ENCODE data around the gene FOS. TPM values are rescaled to one million over a fixed set of nuclear protein-coding genes. Genes with fewer than 3 reads are reported as not detected.

FOS gene
- polyA plus RNA-seq, 1 donor from 2014 or later: 296 TPM

DNA sequence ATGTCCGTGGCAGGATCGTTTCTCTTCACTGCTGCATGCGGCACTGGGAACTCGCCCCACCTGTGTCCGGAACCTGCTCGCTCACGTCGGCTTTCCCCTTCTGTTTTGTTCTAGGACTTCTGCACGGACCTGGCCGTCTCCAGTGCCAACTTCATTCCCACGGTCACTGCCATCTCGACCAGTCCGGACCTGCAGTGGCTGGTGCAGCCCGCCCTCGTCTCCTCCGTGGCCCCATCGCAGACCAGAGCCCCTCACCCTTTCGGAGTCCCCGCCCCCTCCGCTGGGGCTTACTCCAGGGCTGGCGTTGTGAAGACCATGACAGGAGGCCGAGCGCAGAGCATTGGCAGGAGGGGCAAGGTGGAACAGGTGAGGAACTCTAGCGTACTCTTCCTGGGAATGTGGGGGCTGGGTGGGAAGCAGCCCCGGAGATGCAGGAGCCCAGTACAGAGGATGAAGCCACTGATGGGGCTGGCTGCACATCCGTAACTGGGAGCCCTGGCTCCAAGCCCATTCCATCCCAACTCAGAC lies 1.2 kb downstream of the FOS start:
- Histone ChIP-seq H3F3A (ENCODE audit: insufficient read depth, low read length, poor library complexity, severe bottlenecking) (peaks cover 4% of the 10 kb centered on the region), H3K27ac (ENCODE audit: low read length) (peak overlapping the region; percentile 92), H3K4me3 (ENCODE audit: low read length) (peak overlapping the region; percentile 91), H3K9me2 (ENCODE audit: insufficient read depth, low read length) (no peaks in the 10 kb centered on the region), H3K27me3 (ENCODE audit: insufficient read depth, low read depth, low read length) (peaks cover 15% of the 10 kb centered on the region), H2AFZ (ENCODE audit: low read depth, low read length) (no peak overlapping the region), H3K4me2 (ENCODE audit: low read length) (peak overlapping the region; percentile 91), H4K20me1 (ENCODE audit: insufficient read depth) (no peaks in the 10 kb centered on the region), H3K9me3 (ENCODE audit: low read length) (no peaks in the 10 kb centered on the region), H3K36me3 (ENCODE audit: insufficient read depth, low read length) (no peaks in the 10 kb centered on the region), H3K9ac (ENCODE audit: low read length) (peak overlapping the region; percentile 100), H3K79me2 (replicated peaks; ENCODE audit: insufficient read depth, low read length) (no peaks in the 10 kb centered on the region)
- TF ChIP-seq SMC3 (conservative IDR thresholded peaks at IDR 0.05; ENCODE audit: poor library complexity): peak; percentile 5
- no peak for TF ChIP-seq POLR2AphosphoS5 (IDR thresholded peaks at IDR 0.05)

GRCh38 chr14:75280291-75280830 lies 1.7 kb downstream of the FOS start:
- no peaks in the 10 kb centered on the region for H3K36me3 ChIP-seq (ENCODE audit: insufficient read depth, low read length)
- H3K79me2 ChIP-seq (replicated peaks; ENCODE audit: insufficient read depth, low read length): no peaks in the 10 kb centered on the region
- H3K4me3 ChIP-seq (ENCODE audit: low read length): peak overlapping the region; percentile 91
- no peaks in the 10 kb centered on the region for H3K9me3 ChIP-seq (ENCODE audit: low read length)
- peaks cover 15% of the 10 kb centered on the region for H3K27me3 ChIP-seq (ENCODE audit: insufficient read depth, low read depth, low read length)
- H4K20me1 ChIP-seq (ENCODE audit: insufficient read depth): no peaks in the 10 kb centered on the region
- no peak for TF ChIP-seq TAF1 (IDR thresholded peaks at IDR 0.05; ENCODE audit: low read depth)
- no peak for TF ChIP-seq MXI1 (conservative IDR thresholded peaks at IDR 0.05; ENCODE audit: poor library complexity, severe bottlenecking)
- no peak for TF ChIP-seq SMC3 (conservative IDR thresholded peaks at IDR 0.05; ENCODE audit: poor library complexity)
- no peak for TF ChIP-seq REST (IDR thresholded peaks at IDR 0.05; ENCODE audit: borderline replicate concordance)
- no peaks in the 10 kb centered on the region for H3K9me2 ChIP-seq (ENCODE audit: insufficient read depth, low read length)
- peaks cover 4% of the 10 kb centered on the region for H3F3A ChIP-seq (ENCODE audit: insufficient read depth, low read length, poor library complexity, severe bottlenecking)
- peak overlapping the region; percentile 100 for H3K9ac ChIP-seq (ENCODE audit: low read length)
- peak overlapping the region; percentile 91 for H3K4me2 ChIP-seq (ENCODE audit: low read length)
- H3K27ac ChIP-seq (ENCODE audit: low read length): peak overlapping the region; percentile 92
- no peak overlapping the region for H2AFZ ChIP-seq (ENCODE audit: low read depth, low read length)

DNA sequence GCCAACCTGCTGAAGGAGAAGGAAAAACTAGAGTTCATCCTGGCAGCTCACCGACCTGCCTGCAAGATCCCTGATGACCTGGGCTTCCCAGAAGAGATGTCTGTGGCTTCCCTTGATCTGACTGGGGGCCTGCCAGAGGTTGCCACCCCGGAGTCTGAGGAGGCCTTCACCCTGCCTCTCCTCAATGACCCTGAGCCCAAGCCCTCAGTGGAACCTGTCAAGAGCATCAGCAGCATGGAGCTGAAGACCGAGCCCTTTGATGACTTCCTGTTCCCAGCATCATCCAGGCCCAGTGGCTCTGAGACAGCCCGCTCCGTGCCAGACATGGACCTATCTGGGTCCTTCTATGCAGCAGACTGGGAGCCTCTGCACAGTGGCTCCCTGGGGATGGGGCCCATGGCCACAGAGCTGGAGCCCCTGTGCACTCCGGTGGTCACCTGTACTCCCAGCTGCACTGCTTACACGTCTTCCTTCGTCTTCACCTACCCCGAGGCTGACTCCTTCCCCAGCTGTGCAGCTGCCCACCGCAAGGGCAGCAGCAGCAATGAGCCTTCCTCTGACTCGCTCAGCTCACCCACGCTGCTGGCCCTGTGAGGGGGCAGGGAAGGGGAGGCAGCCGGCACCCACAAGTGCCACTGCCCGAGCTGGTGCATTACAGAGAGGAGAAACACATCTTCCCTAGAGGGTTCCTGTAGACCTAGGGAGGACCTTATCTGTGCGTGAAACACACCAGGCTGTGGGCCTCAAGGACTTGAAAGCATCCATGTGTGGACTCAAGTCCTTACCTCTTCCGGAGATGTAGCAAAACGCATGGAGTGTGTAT lies 2.4 kb downstream of the FOS start:
- peaks cover 15% of the 10 kb centered on the region for H3K27me3 ChIP-seq (ENCODE audit: insufficient read depth, low read depth, low read length)
- TF ChIP-seq REST (IDR thresholded peaks at IDR 0.05; ENCODE audit: borderline replicate concordance) (no peak), EP300 (conservative IDR thresholded peaks at IDR 0.05; ENCODE audit: poor library complexity, severe bottlenecking) (no peak), TAF1 (IDR thresholded peaks at IDR 0.05; ENCODE audit: low read depth) (no peak), EZH2 (IDR thresholded peaks at IDR 0.05; ENCODE audit: borderline replicate concordance, insufficient read depth, low read length, poor library complexity, severe bottlenecking) (no peak), RAD21 (conservative IDR thresholded peaks at IDR 0.05) (no peak), MXI1 (conservative IDR thresholded peaks at IDR 0.05; ENCODE audit: poor library complexity, severe bottlenecking) (no peak), SMC3 (conservative IDR thresholded peaks at IDR 0.05; ENCODE audit: poor library complexity) (no peak), CTCF (IDR thresholded peaks at IDR 0.05; ENCODE audit: poor library complexity, severe bottlenecking) (no peak), POLR2AphosphoS5 (IDR thresholded peaks at IDR 0.05) (no peak)
- no peaks in the 10 kb centered on the region for H3K9me2 ChIP-seq (ENCODE audit: insufficient read depth, low read length)
- H3K79me2 ChIP-seq (replicated peaks; ENCODE audit: insufficient read depth, low read length): no peaks in the 10 kb centered on the region
- H3K9me3 ChIP-seq (ENCODE audit: low read length): no peaks in the 10 kb centered on the region
- H3K27ac ChIP-seq (ENCODE audit: low read length): no peak overlapping the region
- H3F3A ChIP-seq (ENCODE audit: insufficient read depth, low read length, poor library complexity, severe bottlenecking): peaks cover 4% of the 10 kb centered on the region
- H3K9ac ChIP-seq (ENCODE audit: low read length): no peak overlapping the region
- H3K36me3 ChIP-seq (ENCODE audit: insufficient read depth, low read length): no peaks in the 10 kb centered on the region
- no peaks in the 10 kb centered on the region for H4K20me1 ChIP-seq (ENCODE audit: insufficient read depth)
- no peak overlapping the region for H2AFZ ChIP-seq (ENCODE audit: low read depth, low read length)
- H3K4me2 ChIP-seq (ENCODE audit: low read length): no peak overlapping the region
- peak overlapping the region; percentile 91 for H3K4me3 ChIP-seq (ENCODE audit: low read length)
